Right ventricle myocardium superior (tissue), 1 donor: ENCODE results near the gene UNC79. TPM values are rescaled to one million over a fixed set of nuclear protein-coding genes. Genes with fewer than 3 reads are reported as not detected.

Experiments used
- ATAC-seq: fragments of 200-7000 bp; cut with Tn5 transposase; one replicate; pipeline ENCODE4 v1.9.1; 2020; ENCODE audit warnings: mild to moderate bottlenecking; ENCODE audit not compliant: poor library complexity
- DNase-seq: peaks from one replicate; pipeline ENCODE4 v3.0.0-alpha.2; 2020
- intact Hi-C: fragments of 100-400 bp; cut with DNase I; formaldehyde crosslinking; loops from one replicate; pipeline ENCODE4 v1.11.2; 2022
- total RNA-seq: library from RNA; stranded (reverse); fragmentation: NEBNext Ultra II Directional; extraction: Animal tissue kit (Norgen Biotek cat#: 25700); gene quantifications from one replicate; pipeline ENCODE4 v1.2.1, GENCODE V29; 2021
- donor health status: DM: no; HTN: yes; CAD: no; lungs with severe emphysema.

UNC79 gene
- total RNA-seq, 1 donor from 2014 or later: 0.22 TPM

DNA sequence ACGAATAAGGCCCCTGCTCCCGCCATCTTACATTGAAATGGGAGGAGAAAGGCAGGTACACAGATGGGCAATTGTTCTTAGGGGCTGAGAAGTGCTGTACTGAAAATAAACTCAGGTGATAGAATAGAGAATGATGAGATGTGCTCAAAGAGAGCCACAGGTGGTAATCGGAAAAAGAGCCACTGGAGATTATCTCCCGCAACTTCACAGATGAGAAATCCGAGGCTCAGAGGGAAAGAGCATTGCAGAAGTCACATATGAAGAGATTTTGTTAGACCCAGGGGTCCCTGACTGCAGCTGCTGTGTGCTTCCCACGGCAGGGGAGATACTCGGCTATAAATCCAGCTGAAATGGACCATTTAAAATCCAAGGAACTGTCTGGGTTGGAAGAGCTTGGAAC is 283.9 kb downstream of the UNC79 start:
- ATAC-seq (no peak), DNase-seq (no peak)
- intact Hi-C loops: no loop called here

DNA sequence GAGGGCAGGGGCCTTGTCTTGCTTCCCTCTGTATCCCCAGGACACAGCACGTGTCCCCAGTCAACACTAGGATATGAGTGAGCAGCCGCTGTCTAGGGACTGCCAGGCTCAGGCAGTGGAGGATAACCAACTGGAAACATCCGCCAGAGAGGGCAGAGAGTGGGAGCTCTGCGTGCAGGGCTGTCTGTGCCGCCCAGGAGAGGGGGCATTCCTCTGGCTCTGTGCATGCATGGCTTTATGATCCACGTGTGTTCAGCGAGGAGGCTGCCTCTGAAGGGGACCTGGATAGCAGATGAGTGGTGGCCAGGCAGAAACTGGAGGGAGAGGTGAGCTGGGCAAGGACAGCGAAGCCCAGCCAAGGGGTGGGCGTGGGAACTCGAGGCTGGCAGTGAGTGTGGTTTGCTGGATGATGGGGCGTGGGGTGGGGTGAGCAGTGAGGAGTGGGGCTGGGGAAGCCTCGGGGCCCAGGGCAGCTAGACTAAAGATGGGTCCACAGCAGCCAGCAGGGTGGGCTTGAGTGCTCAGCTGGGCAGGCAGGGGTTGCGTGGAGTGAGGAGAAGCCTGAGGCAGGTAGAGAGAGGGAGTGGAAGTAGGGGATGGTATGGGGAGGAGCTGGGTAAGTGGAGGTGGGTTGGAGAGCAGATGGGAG is 284.7 kb downstream of the UNC79 start:
- DNase-seq: no peak

DNA sequence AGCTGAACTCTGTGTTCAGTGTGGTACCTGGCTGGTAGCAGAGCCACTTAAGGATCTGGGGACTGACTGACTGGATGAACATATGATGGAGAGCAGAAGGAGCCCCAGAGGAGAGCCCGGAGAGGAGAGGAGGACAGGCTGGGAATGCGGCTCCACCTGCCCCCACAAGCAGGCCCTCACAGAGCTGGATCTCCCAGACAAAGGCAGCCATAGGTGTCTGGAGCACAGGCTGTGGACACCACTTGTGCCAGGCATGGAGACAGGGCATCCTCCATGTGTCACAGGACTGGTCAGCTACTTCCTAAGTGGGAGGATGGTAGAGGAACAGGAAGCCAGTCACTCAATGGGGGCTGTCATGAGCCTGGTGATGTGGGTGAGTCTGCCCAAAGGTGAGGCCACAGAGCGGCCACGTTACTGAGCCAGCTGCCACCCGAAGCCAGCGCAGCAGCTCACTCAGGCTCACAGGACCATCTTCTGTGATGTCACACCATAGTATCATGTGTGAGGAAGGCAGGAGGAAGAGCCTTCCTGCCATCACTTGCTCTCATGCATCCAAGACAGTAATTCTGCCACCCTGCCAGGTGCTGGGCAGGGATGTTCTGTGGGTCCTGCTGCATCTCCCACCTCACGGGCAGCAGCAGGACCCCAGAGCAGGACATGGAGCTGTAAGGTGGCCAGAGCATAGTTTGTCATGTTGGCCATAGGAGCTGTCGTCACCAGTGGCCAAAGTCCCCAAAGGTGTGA is 285.4 kb downstream of the UNC79 start:
- ATAC-seq (no peak), DNase-seq (no peak)
- intact Hi-C loops: no loop called here

More for the DNA sequence above, 284.7 kb downstream of the UNC79 start:
- ATAC-seq: no peak
- intact Hi-C loops: no loop called here

DNA sequence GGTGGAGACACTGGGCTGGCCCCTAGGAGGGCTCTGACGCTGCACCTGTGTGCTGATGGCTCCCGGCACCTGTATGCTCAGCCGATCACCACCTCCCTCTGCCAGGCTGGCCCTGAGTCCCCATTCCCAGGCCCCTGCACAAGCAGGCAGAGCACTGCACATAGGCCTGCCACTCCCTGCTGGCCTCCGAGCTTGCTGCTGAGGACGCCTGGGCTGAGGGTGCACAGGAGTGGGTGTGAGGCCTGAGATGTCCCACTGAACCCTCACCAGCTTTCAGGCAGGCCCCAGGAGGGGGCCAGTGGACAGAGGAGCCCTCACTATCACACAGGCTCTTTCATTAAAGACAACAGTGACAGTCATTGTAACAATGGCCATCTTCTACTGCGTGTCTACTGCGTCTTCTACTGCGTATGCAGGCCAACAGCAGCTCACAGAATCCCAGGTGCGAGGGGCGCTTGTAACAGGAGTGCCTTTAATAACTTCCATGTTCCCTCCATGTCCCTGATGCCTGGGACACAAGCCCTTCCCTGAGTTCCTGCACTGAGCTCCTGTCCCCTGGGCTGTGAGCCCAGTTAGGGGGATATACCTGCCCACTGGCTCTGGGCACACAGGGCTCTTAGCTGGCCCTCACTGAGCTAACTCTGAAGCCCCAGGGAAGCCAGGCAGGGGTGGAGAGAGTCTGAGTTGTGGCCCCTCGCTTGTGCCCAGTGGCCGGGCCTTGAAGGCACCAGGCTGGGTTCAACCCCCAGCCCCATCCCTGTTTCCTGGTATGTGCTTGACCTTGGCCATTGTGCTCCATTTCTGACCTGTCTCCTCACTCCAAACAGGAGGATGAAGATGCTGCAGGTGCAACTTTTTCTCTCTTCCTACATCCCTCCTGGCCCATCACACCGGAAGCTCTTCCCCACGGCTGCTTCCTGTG is 286.3 kb downstream of the UNC79 start:
- ATAC-seq: no peak
- intact Hi-C loops: no loop called here

DNA sequence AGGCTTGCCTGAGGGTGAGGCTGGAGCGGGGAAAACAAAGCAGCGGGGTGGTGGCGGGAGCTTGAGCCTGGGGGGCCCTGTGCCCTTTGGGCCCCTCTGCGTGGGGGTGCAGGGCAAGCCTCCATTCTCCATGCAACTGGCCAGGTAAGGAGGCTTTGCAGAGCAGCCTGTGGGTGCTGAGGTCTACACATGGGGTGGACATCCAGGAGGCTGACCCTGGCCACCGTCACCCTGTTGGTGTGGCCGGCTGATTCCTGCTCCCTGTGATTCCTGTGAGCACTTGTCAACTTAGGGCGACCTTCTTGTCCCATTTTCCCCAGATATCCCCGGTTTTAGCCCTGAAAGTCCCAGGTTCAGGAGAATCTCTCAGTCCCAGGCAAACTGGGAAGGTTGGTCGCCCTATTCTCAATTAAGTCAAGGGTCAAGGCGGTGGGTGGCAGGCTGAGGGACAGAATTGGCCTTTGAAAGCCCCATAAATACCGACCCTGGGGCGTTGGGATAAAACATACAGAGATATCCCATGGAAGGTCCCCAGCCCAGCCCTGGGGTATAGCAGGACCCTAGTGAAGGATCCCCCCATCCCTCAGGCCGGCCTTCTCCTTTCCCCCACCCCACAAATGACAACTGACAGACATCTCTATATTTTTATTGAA is 287.1 kb downstream of the UNC79 start:
- peak; percentile 12 for ATAC-seq
- intact Hi-C loops: no loop called here

More for the DNA sequence above, 286.3 kb downstream of the UNC79 start:
- no peak for DNase-seq

DNA sequence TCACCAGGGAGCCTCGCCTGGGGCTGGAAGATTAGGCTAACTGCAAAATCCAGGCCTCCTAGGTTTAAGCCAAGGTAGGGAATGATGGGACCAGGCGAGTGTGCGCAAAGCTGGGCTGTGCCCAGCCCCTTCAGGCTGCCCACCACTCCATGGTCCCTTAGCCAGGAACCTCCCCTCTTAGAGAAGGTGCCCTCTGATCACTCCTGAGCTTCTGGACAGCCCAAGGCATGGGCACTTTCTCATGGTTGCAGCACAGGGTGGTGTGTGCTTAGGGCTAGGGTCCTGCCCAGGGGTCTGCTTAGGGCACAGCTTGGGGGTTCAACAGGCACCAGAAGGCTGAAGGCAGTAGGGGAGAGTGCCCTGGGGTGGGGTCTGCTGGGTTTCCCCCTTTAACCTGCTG is 288.5 kb downstream of the UNC79 start:
- ATAC-seq (no peak), DNase-seq (no peak)
- intact Hi-C loops: no loop called here

More for the DNA sequence above, 287.1 kb downstream of the UNC79 start:
- DNase-seq: no peak

DNA sequence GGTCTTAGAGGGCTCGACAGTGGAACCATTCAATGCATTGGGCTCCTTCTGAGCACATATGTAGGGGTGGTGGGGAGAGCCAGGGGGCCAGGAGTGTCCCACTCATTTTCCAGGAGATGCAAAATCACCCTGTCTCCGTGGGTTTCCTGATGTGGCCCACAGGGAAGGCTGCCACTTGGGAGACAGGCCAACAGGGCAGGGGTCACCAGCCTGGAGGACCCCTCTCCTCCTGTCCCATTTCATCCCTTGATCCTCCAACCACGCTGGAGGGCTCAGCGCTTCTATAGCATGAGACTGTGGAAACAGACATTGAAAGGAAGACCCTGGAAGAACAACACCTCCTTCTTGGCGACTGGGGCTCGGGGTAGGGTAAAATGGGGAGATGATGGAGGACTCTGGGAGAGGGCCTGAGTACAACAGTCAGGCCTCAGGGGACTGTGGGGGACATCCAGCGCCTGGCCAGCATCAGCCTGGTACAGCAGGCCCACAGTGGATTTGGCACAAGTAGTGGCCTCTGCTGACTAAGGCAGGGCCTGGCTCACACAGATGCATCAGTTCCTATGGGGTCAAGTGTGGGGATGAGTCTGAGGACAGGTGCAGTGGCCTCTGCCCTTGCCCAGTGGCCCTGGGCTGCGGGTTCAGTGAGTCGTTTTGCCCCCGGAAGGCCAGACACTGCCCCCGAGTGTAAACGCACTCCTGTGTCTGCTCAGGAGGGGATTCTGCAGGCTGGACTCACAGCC is 289.5 kb downstream of the UNC79 start:
- ATAC-seq (no peak), DNase-seq (no peak)
- intact Hi-C loops: no loop called here

DNA sequence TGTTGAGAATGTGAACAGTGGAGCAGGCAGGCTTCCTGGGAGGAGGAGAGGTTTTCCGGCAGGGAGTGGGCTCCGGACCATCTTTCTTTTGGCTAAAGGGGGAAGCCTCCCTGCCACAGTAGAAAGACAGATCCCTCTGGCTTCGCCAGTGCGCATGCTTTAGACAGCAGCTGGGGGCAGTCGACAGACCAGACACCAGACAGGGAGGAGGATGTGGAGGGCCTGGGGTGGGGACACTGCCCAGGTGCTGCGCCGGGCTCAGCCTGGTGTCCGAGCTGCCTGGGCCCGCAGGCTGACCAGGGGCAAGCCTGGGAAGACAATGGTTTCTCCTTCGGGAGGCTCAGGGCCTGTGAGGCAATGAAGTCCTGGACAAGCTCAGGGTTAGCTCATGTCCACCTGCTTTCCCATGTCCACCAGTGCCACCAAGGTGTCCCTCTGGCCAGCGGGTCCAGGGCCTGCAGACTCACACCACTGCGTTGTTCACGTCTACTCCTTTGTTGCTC is 290.3 kb downstream of the UNC79 start:
- DNase-seq: no peak
- intact Hi-C loops: no loop called here
- no peak for ATAC-seq

DNA sequence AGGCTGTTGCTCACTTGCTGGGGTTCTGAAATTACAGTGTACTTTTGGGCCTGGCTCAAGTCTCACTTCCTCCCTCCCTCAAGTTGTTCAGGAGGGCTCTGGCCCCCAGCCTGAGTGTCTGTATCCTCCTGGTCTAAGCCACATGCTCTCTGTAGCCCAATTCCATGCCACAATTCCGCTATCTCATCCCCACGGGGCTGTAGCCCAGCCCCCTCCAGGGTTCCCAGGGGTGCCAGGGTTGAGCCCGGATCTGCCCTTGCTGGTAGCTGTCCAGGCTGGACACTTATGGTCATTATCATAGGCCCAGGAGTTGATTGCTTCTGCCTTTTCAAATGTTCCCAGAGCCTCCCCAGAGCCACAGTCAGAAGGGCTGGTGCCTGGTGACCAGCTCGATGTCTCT is 292.3 kb downstream of the UNC79 start:
- intact Hi-C loops: no loop called here
- no peak for ATAC-seq
- DNase-seq: no peak

DNA sequence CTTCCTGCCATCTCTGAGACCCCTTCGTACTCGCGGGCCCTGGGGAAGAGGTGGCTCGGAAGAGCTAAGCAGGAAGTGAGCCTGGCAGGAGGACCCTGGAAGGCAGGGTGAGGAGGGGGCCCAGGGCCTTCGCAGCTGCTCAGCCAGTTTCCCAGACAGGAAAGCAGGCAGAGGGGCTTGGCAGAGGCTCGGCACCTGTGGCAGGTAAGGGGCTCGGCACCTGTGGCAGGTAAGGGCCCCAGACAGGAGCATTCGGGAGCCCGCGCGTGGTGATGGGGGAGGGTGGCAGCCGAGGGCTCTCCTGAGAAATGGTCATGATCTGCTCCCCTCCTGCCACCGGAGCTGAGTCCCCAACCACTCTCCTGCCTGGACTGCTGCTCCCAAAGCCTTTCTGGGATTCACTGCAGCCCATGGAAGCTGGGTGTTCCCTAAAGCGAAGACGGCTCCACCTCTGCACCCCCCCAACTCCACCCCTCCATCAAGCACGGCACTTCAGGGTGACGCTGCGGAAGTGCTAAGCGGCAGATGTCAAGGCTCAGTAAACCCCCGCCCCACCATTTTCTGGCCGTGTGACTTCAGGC is 294.4 kb downstream of the UNC79 start:
- no peak for DNase-seq
- intact Hi-C loops: no loop called here
- no peak for ATAC-seq

DNA sequence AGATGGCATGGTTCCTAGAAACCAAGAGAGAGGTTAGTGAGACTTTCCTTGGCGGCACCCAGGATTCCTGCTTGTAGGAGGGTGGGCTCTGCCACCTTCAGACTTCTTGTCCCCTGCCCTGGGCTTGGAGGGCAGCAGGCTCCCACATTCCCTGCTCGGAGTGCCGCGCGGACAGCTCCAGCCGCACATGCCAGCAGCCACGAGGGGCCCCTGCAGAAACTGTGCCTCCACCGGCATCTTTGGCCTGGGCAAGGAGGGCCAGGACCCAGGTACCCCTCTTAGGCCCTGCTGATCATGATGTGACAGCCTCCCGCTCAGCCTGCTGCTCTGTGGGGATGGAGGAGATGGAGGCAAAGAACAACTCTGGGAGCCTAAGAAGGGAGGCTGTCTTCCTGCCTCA is 295.3 kb downstream of the UNC79 start:
- ATAC-seq (no peak), DNase-seq (no peak)
- intact Hi-C loops: no loop called here

DNA sequence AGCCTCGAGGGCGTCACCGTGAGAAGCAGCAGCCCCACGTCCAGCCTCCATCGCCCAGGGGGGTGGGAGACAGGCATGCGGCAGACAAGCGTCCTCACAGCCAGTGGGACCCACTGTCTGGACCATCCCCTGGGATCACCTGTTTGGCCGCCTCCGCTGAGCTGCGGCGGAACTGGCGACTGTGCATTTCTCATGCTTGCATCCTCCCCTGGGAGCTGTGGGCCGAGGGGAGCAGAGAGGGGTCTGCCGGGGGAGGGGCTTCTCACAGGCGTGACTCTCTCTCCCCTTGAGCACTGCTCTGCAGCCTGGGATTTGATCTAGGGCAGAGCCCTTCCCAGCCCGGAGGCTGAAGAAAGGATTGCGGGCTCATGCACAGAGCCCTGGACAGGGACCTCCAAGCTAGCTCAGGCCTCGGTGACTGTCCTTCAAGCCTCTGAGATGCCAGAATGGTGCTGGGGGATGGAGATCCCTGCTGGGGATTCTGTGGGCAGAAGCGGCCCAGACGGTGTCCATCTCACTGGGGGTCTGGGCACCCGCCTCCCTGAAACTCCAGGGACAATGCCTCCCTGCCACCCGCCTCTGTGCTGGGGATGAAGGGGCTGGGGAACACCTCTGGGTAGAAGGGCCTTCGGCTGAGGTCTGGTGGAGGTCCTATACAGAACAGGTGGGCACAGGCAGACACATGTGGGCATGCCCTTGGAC is 296.5 kb downstream of the UNC79 start:
- ATAC-seq (no peak), DNase-seq (no peak)
- intact Hi-C loops: no loop called here

DNA sequence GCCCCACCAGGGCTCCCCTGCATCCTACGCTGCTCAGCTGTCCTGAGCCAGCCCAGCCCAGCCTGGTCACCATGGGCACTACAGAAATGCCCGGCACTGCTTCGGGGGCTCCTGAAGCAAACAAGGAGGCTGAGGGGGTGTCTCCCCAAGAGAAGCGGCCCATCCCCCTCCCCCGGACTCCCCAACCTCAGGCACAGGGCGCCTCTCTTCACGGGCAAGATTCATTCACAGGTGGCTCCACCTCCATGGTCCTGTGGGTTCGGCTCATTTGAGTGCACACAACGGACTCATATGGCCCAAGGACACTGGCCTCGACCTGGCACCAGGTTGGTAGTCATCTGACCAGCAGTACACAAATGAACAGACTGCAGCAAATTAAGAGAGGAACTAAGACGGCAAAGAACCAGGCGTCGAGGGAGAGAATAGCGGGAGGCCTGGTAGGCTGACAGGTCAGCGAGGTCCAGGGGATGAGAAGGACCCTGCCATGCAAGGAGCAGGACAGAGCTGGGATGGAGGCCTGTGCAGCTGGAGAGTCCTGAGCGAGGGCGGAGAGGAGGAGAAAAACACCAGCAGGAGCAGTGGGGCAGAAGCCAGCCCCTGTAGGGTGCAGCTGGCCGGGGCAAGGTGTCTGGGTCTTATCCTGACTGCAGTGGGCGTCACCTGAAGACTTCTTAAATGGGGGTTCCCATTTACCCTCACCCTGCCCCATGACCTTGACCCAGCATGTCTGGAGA is 297.3 kb downstream of the UNC79 start:
- ATAC-seq (no peak), DNase-seq (no peak)

DNA sequence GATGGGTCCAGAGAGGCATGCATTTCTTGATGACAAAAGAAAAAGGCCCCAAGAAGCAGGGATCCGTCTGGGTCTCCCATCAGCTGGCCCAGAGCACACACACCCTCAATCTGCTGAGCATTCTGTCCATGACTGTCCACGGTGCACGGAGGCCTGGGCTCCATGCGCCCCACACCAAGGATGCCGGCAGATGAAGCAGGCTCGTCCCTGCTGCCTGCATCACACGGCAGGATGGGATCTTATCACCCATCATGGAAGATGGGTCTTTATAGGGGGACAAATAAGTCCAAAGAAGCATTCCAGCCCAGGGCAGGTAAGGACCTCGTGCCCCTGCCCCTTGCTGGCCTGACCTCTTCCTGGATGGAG is 297.9 kb downstream of the UNC79 start:
- intact Hi-C loops: no loop called here
- ATAC-seq (no peak), DNase-seq (no peak)

More for the DNA sequence above, 297.3 kb downstream of the UNC79 start:
- intact Hi-C loops: no loop called here

DNA sequence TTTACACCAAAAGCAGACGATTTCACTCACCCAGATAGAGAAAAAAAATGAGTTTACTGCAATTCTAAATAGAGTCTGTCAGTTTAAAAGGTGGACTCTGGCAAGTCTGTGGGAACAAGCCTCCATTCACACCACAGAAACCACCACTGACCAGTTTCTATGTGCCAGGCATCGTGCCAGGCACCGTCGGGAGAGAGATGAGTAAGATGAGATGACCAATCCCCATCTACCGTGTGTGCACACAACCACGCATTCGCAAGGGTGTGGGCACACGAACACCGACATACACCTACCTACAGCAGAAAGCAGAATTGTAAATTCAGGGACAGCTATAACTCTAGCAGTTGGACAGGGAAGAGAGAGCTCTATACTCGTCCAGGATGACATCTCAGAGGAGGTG is 299.3 kb downstream of the UNC79 start:
- intact Hi-C loops: no loop called here
- no peak for ATAC-seq
- no peak for DNase-seq

DNA sequence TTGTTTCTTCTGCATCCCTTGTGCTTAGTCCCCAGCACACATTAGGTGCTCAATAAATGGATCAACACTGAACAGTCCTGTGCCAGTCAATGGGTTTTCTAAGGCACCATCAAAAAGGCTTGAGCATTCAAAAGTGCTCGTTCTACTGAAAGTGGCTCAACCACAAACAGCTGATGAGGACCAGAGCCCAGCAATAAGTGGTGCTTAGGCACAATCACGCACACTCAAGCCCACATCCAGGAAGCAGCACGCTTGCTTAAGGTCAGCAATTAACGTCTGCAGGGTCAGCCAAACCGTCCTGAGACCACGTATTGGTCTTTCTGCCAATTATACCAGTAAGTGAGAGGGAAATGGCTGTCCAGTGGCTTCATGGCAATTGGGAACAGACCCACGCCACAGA is 301.0 kb downstream of the UNC79 start:
- intact Hi-C loops: no loop called here
- no peak for DNase-seq
- ATAC-seq: no peak

DNA sequence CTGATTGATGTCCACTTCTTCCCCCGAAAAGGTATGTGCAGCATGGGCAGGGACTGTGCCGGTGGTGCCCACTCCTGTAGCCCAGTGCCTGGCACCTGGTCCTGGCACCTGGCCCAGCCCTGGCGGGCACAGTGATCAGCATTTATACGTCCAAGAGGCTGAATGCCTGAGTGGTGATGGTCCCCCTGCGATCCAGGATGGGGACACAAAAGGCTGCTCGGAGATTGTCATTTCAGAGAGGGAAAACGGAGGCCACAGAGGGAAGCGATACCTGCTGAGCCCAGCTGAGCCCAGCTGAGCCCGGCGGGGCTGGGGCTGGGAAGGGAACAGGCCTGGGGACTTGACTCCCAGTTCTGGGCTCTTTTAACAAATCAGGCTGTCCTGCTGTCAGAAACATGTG is 301.8 kb downstream of the UNC79 start:
- no peak for DNase-seq

More for the DNA sequence above, 301.8 kb downstream of the UNC79 start:
- intact Hi-C loops: no loop called here
- ATAC-seq: no peak
